Parathyroid adenoma (tissue), 2 donors: ENCODE data around the gene PRKCH.

Source experiments
- H2AFZ ChIP-seq: fragments of 300-600 bp; sonication (generic); one replicate; pipeline ENCODE4 v1.7.0; 2017; ENCODE audit warnings: antibody characterized with exemption, mild to moderate bottlenecking
- H3K27ac ChIP-seq: fragments of 300-600 bp; sonication (generic); one replicate; pipeline ENCODE4 v1.7.0; 2017
- H3K27me3 ChIP-seq: fragments of 300-600 bp; sonication (generic); one replicate; pipeline ENCODE4 v1.7.0; 2017; ENCODE audit warnings: low read length; ENCODE audit not compliant: control insufficient read depth, insufficient read depth
- H3K36me3 ChIP-seq: fragments of 300-600 bp; sonication (generic); one replicate; pipeline ENCODE4 v1.7.0; 2017; ENCODE audit warnings: low read length; ENCODE audit not compliant: control insufficient read depth, insufficient read depth
- H3K4me1 ChIP-seq: fragments of 300-600 bp; sonication (generic); one replicate; pipeline ENCODE4 v1.7.0; 2017; ENCODE audit warnings: control low read depth
- H3K4me2 ChIP-seq: fragments of 300-600 bp; sonication (generic); one replicate; pipeline ENCODE4 v1.7.0; 2017; ENCODE audit warnings: low read length
- H3K4me3 ChIP-seq: fragments of 300-600 bp; sonication (generic); one replicate; pipeline ENCODE4 v1.7.0; 2017; ENCODE audit warnings: low read depth, low read length
- H3K79me2 ChIP-seq: fragments of 300-600 bp; sonication (generic); one replicate; pipeline ENCODE4 v1.7.0; 2017; ENCODE audit warnings: control low read depth
- H3K9ac ChIP-seq: fragments of 300-600 bp; sonication (generic); one replicate; pipeline ENCODE4 v1.7.0; 2017; ENCODE audit warnings: mild to moderate bottlenecking
- H3K9me3 ChIP-seq: fragments of 300-600 bp; sonication (generic); one replicate; pipeline ENCODE4 v1.7.0; 2017; ENCODE audit warnings: low read length; ENCODE audit not compliant: control insufficient read depth
- TF ChIP-seq, protein P1 (sequence below): fragments of 300-600 bp; sonication (generic); IDR thresholded peaks from one replicate; pipeline ENCODE4 v1.7.0; 2017; ENCODE audit warnings: antibody characterized with exemption, mild to moderate bottlenecking
- donor health status: primary hyperparathyroidism.

PRKCH gene

DNA sequence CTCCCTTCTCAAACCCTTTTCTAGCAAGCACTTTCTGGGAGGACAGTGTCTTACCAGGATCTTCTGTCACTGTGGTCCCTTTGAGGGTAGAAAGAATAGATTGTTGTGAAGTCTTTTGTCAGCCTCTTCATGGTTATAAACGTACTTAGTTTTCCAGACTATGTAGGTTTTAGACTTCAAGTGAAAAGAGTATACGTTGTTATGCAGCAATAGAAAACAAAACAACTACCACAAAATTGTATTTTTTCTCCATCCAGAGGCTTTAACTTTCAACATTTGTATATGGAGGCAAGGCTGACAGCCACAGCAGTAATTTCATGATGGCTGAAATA is 23.7 kb downstream of the PRKCH start:
- Histone ChIP-seq H3K79me2 (peaks cover 5% of the 10 kb centered on the region), H3K27me3 (no peaks in the 10 kb centered on the region), H3K36me3 (no peaks in the 10 kb centered on the region), H3K27ac (peak overlapping the region; percentile 58), H3K4me3 (no peak overlapping the region), H3K9me3 (no peaks in the 10 kb centered on the region), H2AFZ (no peak overlapping the region), H3K4me1 (peaks cover 8% of the 10 kb centered on the region), H3K9ac (no peak overlapping the region), H3K4me2 (no peak overlapping the region)
- TF ChIP-seq, protein P1, sequence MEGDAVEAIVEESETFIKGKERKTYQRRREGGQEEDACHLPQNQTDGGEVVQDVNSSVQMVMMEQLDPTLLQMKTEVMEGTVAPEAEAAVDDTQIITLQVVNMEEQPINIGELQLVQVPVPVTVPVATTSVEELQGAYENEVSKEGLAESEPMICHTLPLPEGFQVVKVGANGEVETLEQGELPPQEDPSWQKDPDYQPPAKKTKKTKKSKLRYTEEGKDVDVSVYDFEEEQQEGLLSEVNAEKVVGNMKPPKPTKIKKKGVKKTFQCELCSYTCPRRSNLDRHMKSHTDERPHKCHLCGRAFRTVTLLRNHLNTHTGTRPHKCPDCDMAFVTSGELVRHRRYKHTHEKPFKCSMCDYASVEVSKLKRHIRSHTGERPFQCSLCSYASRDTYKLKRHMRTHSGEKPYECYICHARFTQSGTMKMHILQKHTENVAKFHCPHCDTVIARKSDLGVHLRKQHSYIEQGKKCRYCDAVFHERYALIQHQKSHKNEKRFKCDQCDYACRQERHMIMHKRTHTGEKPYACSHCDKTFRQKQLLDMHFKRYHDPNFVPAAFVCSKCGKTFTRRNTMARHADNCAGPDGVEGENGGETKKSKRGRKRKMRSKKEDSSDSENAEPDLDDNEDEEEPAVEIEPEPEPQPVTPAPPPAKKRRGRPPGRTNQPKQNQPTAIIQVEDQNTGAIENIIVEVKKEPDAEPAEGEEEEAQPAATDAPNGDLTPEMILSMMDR = no peak

DNA sequence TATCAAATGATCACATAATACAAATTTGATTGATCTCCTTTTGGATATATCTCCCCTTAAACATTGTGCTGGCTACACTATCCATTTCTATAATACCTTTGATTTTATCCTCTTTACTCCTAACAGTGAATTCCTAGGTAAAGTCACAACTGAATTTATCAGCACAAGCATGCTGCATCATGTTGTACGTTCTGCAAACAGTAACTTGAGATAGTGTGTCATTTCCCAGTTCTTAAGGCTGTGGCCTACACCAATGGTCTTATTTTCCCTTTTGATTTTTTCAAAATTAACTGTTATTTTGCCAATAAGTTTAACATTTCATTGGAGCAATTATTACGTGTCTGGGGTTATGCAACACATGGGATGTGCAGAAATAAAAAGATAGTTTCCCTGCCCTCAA is 24.8 kb downstream of the PRKCH start:
- H3K9me3 ChIP-seq = no peaks in the 10 kb centered on the region
- no peak overlapping the region for H3K4me2 ChIP-seq
- H2AFZ ChIP-seq = no peak overlapping the region
- H3K79me2 ChIP-seq = peaks cover 5% of the 10 kb centered on the region
- H3K36me3 ChIP-seq = no peaks in the 10 kb centered on the region
- no peak overlapping the region for H3K9ac ChIP-seq
- H3K27ac ChIP-seq = no peak overlapping the region
- TF ChIP-seq, protein P1 = no peak
- H3K4me1 ChIP-seq = peaks cover 8% of the 10 kb centered on the region
- no peak overlapping the region for H3K4me3 ChIP-seq
- no peaks in the 10 kb centered on the region for H3K27me3 ChIP-seq

GRCh38 chr14:61346793-61347192 is 25.4 kb downstream of the PRKCH start:
- Histone ChIP-seq H3K4me3 (no peak overlapping the region), H3K9ac (no peak overlapping the region), H3K9me3 (no peaks in the 10 kb centered on the region), H3K36me3 (no peaks in the 10 kb centered on the region), H3K79me2 (peaks cover 5% of the 10 kb centered on the region), H3K27ac (no peak overlapping the region), H2AFZ (no peak overlapping the region), H3K4me2 (no peak overlapping the region), H3K4me1 (peaks cover 8% of the 10 kb centered on the region), H3K27me3 (no peaks in the 10 kb centered on the region)
- TF ChIP-seq, protein P1 = no peak

DNA sequence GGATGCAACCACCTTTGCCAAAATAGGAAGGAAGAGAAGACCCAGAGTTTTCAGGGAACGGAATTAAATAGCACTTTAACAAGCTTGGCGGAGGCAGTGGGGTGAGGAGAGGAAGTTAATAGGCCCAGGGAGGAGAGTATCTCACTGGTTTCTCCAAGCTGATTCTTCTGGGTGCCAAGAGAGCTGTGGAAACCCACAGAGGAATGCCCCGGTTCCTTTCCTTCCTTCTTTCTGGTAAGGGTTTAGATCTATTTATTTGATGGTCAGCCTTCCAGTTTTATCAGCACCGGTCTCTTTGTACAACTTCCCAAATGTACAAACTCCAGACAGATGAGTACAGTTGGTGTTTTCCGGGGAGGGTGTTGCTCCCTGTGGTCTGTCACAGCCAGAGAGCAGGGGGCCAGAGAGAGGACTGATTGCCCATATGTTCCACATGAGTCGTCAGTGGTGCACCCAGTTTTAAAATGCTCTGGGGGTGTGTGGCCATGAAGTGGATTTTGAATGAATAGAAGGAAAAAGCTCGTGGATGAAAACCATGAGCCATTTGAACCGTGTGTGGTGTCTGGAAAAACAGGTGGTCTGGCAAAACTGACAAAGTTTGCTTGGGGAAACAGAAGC is 26.6 kb downstream of the PRKCH start:
- H2AFZ ChIP-seq = no peak overlapping the region
- peaks cover 9% of the 10 kb centered on the region for H3K79me2 ChIP-seq
- H3K9me3 ChIP-seq = no peaks in the 10 kb centered on the region
- no peak overlapping the region for H3K4me2 ChIP-seq
- TF ChIP-seq, protein P1 = no peak
- H3K4me1 ChIP-seq = peaks cover 8% of the 10 kb centered on the region
- H3K36me3 ChIP-seq = no peaks in the 10 kb centered on the region
- no peak overlapping the region for H3K4me3 ChIP-seq
- H3K9ac ChIP-seq = no peak overlapping the region
- H3K27ac ChIP-seq = no peak overlapping the region
- H3K27me3 ChIP-seq = no peaks in the 10 kb centered on the region
